HG03520 (cell line): ENCODE measurements around the gene TTC21B.

ENCODE experiments used
- ATAC-seq: cut with Tn5 transposase; IDR thresholded peaks from one replicate; pipeline ENCODE4 v1.9.1; 2021; ENCODE audit warnings: mild to moderate bottlenecking, moderate library complexity; ENCODE audit not compliant: unreplicated experiment

Gene TTC21B

DNA sequence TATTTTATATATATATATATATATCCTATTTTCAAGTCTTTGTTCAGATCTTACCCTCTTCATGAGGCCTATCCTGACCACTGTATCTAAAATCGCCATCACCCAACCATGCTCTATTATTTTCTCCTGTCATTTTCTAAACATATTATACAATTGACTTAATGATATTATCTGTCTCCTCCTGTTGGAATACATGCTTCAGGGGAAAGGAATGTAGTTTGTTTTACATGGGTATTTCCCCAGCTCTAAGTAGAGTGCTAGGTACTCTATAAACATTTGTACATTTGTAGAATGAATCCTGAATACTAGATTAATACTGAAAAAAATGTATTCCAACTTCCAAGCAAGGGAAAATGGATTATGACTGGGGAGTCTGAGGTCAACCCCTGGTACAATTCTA is 26.2 kb downstream of the TTC21B start:
- no peak for ATAC-seq

DNA sequence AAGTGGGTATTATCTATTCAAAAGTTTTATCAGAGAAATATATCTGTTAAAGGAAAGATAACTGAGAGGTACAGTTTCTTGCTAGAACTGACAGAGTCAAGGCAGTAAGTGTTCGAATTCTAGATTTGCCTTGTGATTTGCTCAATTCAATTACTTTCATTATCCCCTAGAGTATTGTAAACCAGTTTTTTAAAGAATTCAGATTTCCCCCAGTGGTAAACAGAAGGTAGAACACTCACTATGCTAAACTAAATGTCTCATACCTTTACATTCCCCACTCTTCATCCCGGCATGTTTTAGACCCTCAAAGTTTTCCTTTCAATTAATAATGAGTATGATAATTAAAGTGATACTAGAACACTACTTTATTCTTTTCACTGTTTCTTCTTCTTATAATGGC is 28.6 kb downstream of the TTC21B start:
- ATAC-seq, result peak; percentile 73

DNA sequence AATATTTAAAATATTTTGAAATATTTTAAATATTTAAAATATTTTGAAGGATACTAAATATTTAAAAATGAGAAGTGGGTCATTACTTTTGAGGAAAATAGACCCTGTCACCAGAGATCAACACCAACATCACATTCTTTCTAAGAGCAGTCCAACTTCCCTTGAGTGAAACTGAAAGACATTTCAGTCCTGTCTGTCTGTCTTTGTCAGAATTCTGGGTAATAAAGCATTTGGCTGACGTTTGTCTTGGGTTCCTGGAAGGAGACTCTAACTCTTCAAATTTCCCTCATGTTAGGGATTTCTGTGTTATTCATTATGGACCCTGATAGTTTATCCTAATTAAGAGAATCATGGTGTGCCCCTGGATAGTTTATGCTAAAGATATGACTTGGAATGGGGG is 32.8 kb downstream of the TTC21B start:
- no peak for ATAC-seq

DNA sequence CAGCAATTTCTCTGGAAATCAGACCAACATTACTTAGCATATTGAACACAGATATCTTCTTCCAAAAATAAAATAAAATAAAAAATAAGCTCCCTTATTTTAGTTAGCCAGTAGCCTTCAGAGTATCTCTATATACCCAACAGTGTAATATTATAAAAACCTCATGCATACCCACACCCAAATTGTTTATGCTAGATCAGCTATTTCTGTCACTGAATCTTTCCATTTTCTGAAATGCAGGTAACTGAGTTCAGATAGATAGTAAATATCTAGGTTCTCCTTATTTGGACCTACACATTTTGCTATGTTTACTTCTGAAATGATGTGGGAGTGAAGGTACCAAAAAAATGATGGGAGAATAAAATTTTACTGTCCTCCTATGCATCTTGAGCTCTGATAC is 39.9 kb downstream of the TTC21B start:
- no peak for ATAC-seq

DNA sequence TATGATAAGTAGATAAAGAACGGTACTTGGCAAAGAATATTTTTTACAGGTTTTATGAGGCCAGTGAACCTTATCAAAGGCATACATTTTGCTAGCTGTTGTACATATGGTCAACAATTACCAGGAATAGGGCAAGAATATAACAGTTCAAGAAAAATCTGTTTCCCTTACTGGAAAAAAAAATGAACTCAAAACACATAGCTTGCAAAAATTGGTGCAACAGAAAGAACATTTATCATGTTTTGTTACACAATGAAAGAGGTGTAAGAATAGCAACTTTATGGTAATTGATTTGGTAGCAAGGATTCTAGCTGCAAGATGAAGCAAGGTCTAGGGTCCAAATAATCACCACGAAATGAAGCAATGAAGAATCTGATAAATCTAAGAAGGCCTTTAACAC is 41.6 kb downstream of the TTC21B start:
- ATAC-seq, result no peak

DNA sequence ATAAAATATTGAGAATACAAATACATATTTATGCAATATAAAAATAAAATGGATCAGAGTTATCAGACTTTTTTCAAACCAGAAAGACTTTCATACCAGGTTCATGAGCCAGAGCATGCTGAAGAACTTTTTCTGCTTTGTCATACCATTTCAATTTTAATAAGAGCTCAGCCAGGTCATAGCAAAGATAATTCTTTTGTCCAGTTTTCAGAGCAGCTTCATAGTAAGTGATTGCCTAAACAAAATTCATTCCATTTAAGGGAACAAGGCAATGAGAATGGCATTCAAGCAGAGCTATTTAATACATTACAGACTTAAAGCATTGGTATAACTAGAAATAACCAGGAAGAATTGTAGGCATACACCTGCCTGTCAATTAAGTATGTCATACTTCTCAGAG is 42.3 kb downstream of the TTC21B start:
- ATAC-seq, result no peak

DNA sequence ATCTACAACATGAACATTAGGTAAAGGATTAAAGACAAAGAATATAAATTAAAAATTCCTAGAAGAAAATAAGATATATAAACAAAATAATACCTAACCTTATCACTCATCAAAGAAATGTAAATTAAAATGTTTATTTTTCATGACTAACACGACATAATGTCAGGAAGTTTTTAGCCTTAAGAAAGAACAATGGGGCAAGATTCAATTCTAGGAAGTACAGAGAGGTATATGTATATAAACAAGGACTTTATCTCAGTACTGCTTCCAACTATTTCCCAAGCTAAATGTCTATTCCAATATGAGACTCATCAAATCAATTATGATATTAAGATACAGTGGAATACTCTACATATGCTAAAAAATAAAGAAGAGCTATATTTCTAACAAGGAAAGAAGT is 44.1 kb downstream of the TTC21B start:
- ATAC-seq, result no peak

DNA sequence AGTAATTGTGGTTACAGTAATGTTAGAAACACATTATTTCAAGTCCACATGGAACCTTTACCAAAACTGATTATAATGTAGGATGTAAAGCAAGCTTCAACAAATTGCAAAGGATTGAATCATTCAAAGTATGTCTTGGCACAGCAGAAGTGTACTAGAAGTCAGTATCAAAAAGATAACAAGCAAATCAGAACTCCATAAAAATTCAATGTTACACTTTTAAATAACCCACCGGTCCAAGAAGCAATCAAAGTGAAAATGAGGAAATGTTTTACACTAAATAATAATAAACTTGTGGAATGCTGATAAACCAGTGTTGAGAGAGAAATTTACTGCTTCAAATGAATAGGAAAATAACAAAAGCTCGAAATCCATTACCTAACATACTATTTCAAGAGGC is 47.7 kb downstream of the TTC21B start:
- no peak for ATAC-seq

DNA sequence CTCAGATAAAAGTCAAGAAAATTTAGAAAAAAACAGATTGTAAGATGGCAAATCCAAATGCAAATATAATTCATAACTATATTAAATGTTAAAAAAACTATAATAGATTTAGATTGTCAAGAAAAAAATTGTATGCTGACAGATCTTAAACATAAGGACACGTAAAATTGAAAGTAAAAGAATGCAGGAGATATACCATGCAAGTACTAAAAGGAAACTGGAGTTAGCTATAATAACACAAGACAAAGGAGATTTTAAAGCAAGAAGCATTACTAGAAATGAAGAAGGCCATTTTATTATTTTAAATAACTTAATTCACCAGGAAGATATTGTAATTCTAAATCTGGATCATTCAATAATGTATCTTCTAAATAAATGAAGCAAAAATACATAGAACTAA is 48.3 kb downstream of the TTC21B start:
- ATAC-seq, result no peak

DNA sequence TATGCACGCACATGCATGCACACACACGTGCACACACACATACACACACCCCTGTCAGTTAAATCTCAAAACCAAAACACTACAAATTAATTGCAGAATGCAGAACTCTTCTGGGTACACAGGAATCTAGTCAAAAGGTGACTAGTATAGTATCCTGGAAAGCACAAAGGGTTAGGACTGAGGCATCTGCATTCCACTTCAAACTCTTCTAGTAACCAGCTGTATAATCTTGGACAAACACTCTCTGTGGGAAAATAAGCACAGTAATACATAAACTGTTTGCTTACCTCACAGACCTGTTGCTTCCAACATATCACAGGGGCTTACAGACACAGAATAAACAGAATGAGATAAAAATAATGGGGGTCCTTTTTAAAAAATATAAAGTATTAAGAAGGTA is 49.1 kb downstream of the TTC21B start:
- ATAC-seq, result no peak

DNA sequence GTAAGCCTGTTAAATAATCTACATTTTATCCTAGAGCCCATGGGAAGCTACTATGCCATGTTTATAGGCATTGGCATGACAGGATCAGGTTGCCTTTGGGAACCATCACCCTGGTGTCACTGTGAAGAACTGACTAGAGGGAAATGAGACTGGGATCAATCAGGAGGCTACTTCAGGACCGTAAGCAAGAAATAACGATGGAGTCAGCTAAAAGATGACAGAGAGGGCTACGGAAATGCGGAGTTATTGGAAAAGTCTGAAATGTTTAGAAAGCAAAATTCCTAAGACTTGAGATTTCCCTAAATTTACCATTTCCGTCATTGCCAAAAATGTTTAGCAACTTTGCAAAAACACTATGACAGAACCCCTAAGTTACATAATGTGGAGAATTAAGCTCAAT is 50.2 kb downstream of the TTC21B start:
- no peak for ATAC-seq

DNA sequence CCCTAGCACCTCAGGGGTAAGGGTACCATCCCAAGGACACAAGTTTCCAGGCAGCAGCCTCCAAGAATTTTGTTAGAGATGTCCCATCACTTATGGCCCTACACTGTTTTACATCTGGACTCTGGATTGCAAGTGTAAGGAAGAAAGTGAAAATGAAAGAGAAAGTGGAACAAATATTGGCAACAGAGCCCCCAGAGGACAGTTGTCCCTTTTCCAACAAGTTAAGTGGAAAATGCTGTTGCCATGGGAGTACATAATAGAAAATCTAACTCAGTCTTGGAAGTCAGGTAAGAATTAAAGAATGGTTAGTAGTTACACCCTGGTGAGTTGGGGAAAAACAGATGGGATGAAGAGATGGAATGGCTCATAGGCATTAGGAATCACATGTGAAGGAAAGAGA is 50.6 kb downstream of the TTC21B start:
- no peak for ATAC-seq

DNA sequence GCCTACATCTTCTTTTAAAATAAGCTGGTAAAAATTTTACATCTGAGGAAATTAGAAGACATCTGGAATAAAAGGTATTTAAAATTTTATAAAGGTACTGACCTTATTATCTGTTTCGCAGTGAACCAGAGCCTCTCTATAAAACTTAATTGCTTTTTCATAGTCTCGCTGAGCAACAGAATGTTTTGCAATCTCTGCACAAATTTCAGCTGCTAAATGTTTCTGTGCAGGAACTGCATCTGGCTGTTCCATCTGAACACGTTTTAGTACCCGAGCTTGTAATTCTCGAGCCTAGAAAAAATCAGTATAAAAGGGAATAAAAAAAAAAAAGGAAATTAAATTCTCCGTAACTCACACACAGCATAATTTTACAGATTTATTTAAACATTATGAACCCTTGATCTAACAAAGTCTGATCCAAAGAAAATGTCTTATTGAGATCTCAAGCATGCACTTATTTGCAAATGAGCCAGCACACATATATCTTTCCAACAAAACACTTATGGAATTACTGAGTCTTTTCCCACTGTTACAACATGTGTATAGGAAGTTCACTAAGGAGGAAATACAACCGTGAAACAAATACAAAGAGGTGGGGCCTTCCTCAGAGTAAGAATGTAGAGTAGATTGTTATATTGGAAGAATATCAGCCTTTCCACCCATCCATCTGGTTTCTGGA is 51.8 kb downstream of the TTC21B start:
- no peak for ATAC-seq

DNA sequence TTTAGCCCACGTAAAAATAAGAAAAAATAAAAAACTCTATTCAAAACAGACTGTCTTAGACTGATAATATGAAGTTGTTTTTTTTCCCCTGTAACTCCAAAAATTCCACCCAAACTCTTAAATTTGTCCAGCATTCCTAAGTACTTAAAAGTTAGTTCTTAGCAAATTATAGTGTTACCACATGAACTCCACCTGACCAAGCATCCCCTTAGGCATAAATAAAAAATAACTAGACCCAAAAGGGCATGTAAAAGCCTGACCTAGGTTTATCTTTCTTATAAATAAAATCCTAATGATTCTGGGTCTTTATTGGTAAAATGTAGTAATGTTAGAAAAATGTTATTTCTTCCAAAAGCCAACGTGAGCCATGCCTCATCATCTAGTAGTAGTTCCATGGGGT is 54.3 kb downstream of the TTC21B start:
- no peak for ATAC-seq

DNA sequence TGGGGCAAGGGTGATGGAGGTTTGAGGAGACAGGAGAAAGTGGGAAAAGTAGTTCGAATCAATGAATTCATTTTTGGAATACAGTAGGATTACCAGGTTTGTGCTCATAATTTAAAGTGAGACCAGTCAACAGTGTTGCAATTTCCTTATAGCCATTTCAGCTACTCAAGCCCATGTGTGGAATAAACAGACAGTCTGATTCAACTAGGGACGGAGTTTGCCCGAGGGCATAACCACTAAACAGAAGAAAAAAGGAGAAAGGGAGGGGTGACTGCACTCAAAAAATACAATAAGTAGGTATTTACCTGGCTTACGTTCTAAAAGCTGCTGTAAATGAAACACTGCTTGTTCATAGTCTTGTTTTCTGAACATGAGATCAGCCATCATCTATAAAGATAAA is 55.2 kb downstream of the TTC21B start:
- ATAC-seq, result no peak

DNA sequence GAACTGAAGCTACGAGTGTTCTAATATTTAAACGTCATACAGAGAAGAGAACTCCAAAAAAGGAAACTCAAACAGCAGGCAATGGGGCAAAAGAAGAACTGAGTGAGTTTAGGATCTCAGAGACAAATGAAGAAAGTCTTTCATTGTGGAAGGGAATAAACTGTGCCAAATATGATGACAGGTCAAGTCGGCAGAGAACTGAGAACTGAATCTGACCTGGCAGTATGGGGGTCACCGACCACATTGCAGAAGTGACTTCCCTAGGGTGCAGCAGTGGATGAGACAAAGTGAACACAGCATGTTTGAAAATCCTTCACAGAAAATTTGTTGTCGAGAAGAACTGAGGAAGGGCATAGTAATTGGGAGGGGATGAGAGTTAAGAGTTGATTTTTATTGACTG is 55.9 kb downstream of the TTC21B start:
- no peak for ATAC-seq

DNA sequence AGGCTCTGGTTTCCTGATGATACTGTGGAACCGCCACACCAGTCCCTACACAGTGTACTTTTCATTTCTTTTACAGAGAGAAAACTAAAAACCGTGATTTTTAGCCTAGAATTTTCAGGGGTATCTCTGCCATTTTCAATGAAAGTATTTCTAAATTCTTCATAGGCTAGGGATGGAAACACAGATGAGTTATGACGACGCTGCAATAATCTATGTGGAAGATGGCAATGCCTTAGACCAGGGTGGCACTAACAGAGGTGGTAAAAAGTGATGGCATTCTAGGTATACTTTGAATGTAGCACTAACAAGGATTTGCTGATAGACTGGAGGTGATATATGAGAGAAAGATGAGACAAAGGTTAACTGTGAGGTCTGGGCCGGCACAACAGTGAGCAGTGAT is 56.5 kb downstream of the TTC21B start:
- no peak for ATAC-seq

DNA sequence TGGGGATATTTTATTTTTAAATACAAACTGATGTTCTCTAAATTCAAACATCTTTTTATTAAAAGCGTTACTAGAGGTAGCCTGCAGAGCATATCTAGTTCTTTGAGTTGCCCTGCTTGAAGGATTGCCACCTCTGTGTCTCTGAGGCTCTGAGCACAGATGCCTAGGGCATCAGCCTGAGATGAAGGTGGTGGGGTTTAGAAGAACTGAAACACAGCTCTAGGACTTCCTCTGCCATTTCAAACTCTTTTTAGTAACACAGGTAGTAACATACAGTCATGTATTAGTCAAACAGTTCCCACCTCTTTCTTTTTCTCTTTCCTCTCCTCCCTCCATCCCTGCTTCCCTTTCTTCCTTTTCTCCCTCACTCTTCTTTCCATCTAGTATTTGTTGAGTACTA is 57.6 kb downstream of the TTC21B start:
- peak; percentile 93 for ATAC-seq

DNA sequence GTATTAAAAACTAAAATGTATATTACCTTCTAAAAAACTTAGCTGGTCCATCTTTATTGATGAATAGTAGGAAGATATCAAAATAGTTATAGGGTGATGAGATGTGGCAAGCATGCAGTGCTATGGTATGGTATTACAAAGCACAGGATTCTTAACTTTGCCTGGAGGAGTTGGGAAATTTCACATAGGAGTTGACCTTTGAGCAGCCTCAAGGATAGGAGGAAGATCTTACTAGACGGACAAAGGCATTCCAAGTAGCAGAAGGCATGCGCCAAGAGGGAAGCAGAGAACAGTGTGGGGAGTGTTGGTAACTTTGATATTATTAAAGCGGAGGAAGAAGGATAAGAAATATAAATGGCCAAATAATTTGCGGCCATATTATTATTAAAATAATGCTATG is 60.0 kb downstream of the TTC21B start:
- ATAC-seq, result no peak

DNA sequence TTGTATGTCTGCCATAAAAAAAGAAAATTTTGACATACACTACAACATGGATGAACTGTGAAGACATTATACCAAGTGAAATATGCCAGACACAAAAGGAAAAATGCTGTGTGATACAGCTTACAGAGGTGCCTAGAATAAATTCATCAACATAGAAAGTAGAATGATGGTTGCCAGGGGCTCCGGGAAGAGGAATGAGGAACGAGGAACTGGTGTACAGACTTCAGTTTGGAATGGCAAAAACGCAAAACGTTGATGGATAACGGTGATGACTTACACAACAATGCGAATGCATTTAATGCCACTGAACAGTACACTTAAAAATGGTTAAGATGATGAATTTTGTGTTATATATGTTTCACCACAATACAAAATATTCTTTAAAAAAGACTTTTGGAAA is 61.0 kb downstream of the TTC21B start:
- no peak for ATAC-seq

DNA sequence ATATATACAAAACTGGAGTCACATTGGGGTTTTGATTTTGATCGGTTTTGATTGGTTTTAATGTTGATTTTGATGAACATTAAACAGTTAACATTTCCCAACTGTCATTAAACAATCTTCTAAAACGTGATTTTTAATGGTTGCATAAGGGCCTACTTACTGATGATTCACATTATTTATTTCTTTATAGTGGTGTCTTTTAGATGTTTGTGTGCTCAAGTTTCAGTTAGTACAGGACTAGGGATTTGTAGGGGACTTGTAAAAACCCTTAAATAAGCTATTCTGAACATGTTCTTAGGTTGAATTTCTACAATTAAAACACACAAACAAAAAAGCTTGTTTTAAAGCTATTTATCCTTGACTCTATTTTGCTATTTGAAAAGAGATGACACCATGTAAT is 61.6 kb downstream of the TTC21B start:
- no peak for ATAC-seq

DNA sequence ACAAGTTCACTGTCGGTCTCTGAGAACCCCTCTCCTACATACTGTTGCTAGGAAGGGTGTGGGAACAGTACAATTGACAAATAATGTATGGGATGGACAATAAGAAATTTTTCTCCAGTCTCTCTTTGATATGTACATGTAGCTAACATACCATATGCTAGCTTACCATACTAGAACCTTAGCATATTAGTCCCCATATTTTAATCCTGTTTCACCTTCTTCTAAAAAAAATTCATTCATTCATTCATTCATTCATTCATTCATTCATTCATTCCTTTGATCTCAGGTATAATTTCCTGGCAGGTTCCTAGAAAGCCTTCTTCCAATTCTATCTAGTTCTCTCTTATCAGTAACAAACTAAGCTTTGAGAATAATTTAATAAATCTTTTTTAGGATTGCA is 62.2 kb downstream of the TTC21B start:
- ATAC-seq, result no peak

DNA sequence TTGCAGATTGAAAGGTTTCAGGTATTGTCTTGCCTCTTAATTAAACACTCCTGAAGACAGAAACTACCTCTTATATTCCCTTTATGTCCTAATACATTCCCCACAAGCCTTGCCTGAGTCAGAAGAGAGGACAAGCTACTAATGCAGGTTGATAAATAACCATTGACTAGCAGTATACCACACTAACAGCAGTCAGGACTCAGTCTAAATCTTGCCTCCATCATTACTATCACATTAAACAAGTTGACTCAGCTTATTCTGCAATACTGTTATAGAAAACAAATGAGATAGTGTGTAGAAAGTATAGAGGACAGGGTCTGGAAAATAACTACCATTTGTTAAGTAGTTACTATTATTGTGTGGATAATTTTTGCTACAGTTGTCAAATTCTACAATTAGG is 63.8 kb downstream of the TTC21B start:
- ATAC-seq, result no peak

DNA sequence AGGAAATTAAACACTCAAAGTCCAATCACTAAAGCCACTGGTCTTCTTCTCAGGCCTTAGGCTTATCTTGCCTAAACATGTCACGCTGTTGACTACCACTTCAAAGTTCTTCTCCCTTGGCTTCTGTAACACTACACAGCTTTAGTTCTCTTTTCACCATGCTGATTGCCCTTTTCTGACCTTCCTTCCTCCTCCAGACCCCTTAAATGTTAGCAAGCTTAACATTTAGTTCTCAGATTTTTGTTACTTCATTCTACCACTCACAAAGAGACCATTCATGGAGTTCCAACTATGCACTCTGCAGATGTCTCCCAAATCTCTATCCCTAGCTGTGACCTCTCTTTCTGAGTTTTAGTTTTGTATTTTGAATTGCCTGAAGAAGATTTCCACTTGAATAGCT is 64.4 kb downstream of the TTC21B start:
- ATAC-seq, result no peak
